HEK293 (cell line): ENCODE data around the gene SYT6.

Experiments
- SALL2 ChIP-seq: fragments of 450-650 bp; formaldehyde crosslinking; IDR thresholded peaks from 2 replicates; pipeline ENCODE4 v1.5.0; 2017; ENCODE audit warnings: missing biosample characterization, mild to moderate bottlenecking, missing genetic modification characterization, borderline replicate concordance
- YY1 ChIP-seq: fragments of 450-650 bp; formaldehyde crosslinking; IDR thresholded peaks from 2 replicates; pipeline ENCODE4 v1.5.1; 2018; ENCODE audit warnings: missing biosample characterization, missing genetic modification characterization
- ZNF121 ChIP-seq: fragments of 450-650 bp; formaldehyde crosslinking; IDR thresholded peaks from 2 replicates; pipeline ENCODE4 v1.5.1; 2016; ENCODE audit warnings: missing biosample characterization, missing genetic modification characterization
- ZNF140 ChIP-seq: fragments of 450-650 bp; formaldehyde crosslinking; IDR thresholded peaks from 2 replicates; pipeline ENCODE4 v1.5.1; 2016; ENCODE audit warnings: missing biosample characterization, missing genetic modification characterization
- ZNF157 ChIP-seq: fragments of 450-650 bp; formaldehyde crosslinking; IDR thresholded peaks from 2 replicates; pipeline ENCODE4 v1.5.1; 2016; ENCODE audit warnings: missing biosample characterization, missing genetic modification characterization
- ZNF174 ChIP-seq: fragments of 450-650 bp; formaldehyde crosslinking; IDR thresholded peaks from 2 replicates; pipeline ENCODE4 v1.5.0; 2017; ENCODE audit warnings: missing biosample characterization, mild to moderate bottlenecking, missing genetic modification characterization
- ZNF394 ChIP-seq: fragments of 450-650 bp; formaldehyde crosslinking; IDR thresholded peaks from 2 replicates; pipeline ENCODE4 v1.5.1; 2016; ENCODE audit warnings: missing biosample characterization, missing genetic modification characterization, mild to moderate bottlenecking, moderate library complexity, borderline replicate concordance

- TF ChIP-seq ZNF121 (no peak), ZNF157 (tag by site-specific recombination) (no peak), ZNF174 (tag by site-specific recombination) (no peak), YY1 (tag by site-specific recombination) (no peak), ZNF394 (tag by site-specific recombination) (no peak), ZNF140 (tag by site-specific recombination) (no peak), SALL2 (no peak)
These were observed 19.2 kb downstream of the SYT6 start for GRCh38 chr1:114134518-114134917.
